AG09309 (cell line): ENCODE results near the gene EPHA7.

Experiments used
- DNase-seq: peaks from one replicate; pipeline ENCODE4 v3.0.0-alpha.2; 2010; ENCODE audit warnings: low read depth
- H3K4me3 ChIP-seq: 2 replicates; pipeline ENCODE4 v1.5.1; 2011; ENCODE audit warnings: mild to moderate bottlenecking, low read depth, low read length, moderate library complexity; ENCODE audit not compliant: control insufficient read depth
- TF ChIP-seq, protein P1 (sequence below): IDR thresholded peaks from 2 replicates; pipeline ENCODE4 v1.5.1; 2011; ENCODE audit warnings: mild to moderate bottlenecking, low read depth, low read length, inconsistent platforms; ENCODE audit not compliant: insufficient read depth, control insufficient read depth; ENCODE audit errors: missing control alignments

Gene EPHA7

DNA sequence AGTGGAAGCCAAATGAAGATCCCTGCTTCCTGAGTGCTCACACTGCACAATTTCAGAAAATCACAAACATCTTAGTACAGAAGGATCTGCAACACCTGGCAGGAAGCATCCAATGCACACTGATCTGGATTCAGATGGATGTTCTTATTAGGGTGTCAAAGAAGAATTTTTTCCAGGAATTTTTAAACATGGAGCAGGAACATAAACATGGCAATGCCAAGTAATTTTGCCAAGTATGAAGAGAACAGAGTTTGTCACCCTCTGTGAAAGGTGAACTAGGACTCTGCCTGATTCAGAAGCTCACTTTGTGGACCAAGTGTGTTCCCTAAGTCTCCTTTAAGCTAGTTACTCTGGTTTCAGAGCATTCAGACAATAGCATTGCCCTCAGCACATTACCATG is 208.5 kb downstream of the EPHA7 start:
- H3K4me3 ChIP-seq: no peak overlapping the region
- TF ChIP-seq, protein P1, sequence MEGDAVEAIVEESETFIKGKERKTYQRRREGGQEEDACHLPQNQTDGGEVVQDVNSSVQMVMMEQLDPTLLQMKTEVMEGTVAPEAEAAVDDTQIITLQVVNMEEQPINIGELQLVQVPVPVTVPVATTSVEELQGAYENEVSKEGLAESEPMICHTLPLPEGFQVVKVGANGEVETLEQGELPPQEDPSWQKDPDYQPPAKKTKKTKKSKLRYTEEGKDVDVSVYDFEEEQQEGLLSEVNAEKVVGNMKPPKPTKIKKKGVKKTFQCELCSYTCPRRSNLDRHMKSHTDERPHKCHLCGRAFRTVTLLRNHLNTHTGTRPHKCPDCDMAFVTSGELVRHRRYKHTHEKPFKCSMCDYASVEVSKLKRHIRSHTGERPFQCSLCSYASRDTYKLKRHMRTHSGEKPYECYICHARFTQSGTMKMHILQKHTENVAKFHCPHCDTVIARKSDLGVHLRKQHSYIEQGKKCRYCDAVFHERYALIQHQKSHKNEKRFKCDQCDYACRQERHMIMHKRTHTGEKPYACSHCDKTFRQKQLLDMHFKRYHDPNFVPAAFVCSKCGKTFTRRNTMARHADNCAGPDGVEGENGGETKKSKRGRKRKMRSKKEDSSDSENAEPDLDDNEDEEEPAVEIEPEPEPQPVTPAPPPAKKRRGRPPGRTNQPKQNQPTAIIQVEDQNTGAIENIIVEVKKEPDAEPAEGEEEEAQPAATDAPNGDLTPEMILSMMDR: no peak
- DNase-seq: no peak

DNA sequence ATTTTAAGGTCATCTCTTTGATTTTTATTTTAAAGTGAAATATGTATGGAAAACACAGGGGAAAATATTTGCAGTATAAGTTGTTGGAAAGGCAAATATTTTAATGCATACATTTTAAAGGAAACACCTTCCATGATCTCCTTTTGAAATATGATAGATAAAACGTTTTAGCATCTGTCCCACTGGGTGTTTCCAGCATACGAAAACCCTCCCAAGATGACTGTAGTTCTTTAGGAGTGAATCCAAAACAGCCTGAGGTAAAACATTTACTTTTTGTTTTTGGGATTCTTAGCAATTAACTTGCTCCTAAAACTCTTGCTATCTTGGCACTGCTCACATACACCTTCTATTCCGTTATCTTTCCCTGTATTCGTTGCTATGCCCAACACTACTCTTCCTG is 210.0 kb downstream of the EPHA7 start:
- no peak for DNase-seq
- H3K4me3 ChIP-seq: no peak overlapping the region
- TF ChIP-seq, protein P1: no peak

DNA sequence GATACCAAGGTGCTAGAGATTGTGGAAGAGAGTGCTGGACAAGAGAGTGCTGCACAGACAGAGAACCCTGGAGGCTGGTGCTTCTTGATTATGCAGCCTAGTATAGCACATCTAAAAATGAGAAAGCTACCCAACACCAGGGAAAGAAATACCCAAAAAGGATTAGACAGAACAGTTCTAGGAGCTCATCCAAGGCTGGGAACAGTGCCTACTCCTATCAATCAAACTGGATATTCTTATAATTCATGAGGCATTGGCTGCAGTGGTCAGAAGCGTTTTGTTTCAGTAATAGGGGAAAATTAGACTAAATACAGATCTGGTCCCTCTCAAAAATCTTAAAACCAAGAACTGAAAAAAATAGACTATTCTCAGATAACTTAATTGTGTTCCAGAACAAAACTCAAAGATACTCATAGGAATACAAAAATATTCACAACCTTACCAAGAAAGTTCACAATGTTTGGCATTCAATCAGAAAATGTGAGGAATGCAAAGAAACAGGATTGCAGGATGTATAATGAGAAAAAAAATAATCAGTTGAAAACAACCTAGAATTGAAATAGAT is 222.9 kb downstream of the EPHA7 start:
- no peak overlapping the region for H3K4me3 ChIP-seq
- no peak for DNase-seq

DNA sequence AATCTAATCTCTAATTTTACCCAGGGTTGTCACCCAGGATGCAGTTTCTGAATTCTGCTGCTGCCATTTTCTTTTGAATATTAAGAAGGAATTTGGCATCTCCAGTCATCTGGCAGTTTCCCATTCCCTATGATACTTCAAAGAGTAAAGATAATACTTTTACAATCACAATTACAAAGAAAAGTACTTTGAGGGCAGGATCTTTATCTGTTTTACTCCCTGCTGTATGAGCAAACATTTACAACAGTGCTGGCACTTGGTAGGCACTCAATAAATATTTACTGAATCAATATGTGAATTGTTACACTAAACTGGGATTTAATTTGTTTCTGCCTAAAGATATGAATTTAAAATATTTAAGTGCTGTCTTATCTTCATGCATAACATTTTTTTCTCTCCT is 224.9 kb downstream of the EPHA7 start:
- TF ChIP-seq, protein P1: no peak
- H3K4me3 ChIP-seq: no peak overlapping the region
- no peak for DNase-seq

More for the DNA sequence above, 222.9 kb downstream of the EPHA7 start:
- TF ChIP-seq, protein P1: no peak

DNA sequence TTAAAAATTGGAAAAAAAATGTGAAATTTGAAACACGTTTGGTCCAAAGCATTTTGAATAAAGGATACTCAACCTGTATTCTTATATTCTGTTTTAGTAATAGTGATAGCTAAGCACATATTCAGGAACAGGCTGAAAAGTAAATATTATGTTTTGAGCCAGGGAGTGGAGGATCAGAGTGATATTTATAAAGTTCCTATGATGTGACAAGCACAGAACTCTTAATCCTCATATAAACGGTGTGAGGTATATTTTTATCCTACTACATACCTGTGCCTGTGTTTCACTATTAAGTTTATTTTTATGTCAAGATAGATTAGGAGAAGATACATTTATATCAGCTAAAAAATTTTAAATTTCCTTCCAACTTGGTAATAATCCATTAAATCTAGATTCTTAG is 225.5 kb downstream of the EPHA7 start:
- no peak overlapping the region for H3K4me3 ChIP-seq
- no peak for DNase-seq
- TF ChIP-seq, protein P1: no peak
